ENCODE measurements around the gene GOLGA3.

The GOLGA3 gene

GRCh38 chr12:132774646-132775275, 53.9 kb downstream of the GOLGA3 start:
- Histone ChIP-seq H3K4me3 (ENCODE audit: low read length, poor library complexity, severe bottlenecking) (no peak overlapping the region), H4K20me1 (ENCODE audit: insufficient read depth, low read length, poor library complexity, severe bottlenecking) (no peaks in the 10 kb centered on the region), H3K27me3 (ENCODE audit: insufficient read depth, low read length, poor library complexity, severe bottlenecking) (no peaks in the 10 kb centered on the region), H3K4me1 (ENCODE audit: insufficient read depth, low read length, poor library complexity, severe bottlenecking) (peaks cover 42% of the 10 kb centered on the region), H3K36me3 (ENCODE audit: insufficient read depth, low read length) (peaks cover 27% of the 10 kb centered on the region; the same call in 1 of the 2 replicates), H2AFZ (ENCODE audit: low read length) (no peak overlapping the region), H3K79me2 (ENCODE audit: insufficient read depth, low read length) (no peaks in the 10 kb centered on the region), H3K9me3 (ENCODE audit: insufficient read depth, low read depth, low read length) (no peaks in the 10 kb centered on the region), H3K4me2 (ENCODE audit: low read depth, low read length, poor library complexity, severe bottlenecking) (no peak overlapping the region), H3K9ac (ENCODE audit: low read depth, low read length, poor library complexity, severe bottlenecking) (no peak overlapping the region), H3K9me2 (replicated peaks; ENCODE audit: low read depth, low read length) (no peaks in the 10 kb centered on the region), H3F3A (ENCODE audit: low read depth) (no peaks in the 10 kb centered on the region)
- TF ChIP-seq CTCF (conservative IDR thresholded peaks at IDR 0.05; ENCODE audit: low read length) (no peak), EZH2phosphoT487 (IDR thresholded peaks at IDR 0.05; ENCODE audit: borderline replicate concordance) (no peak)

GRCh38 chr12:132774159-132774558, 54.5 kb downstream of the GOLGA3 start:
- H3K9ac ChIP-seq (ENCODE audit: low read depth, low read length, poor library complexity, severe bottlenecking): no peak overlapping the region
- H3K4me2 ChIP-seq (ENCODE audit: low read depth, low read length, poor library complexity, severe bottlenecking): peak overlapping the region; percentile 53
- no peaks in the 10 kb centered on the region for H3K27me3 ChIP-seq (ENCODE audit: insufficient read depth, low read length, poor library complexity, severe bottlenecking)
- TF ChIP-seq CTCF (conservative IDR thresholded peaks at IDR 0.05; ENCODE audit: low read length): no peak
- TF ChIP-seq EZH2phosphoT487 (IDR thresholded peaks at IDR 0.05; ENCODE audit: borderline replicate concordance): no peak
- H3K9me2 ChIP-seq (replicated peaks; ENCODE audit: low read depth, low read length): no peaks in the 10 kb centered on the region
- no peaks in the 10 kb centered on the region for H4K20me1 ChIP-seq (ENCODE audit: insufficient read depth, low read length, poor library complexity, severe bottlenecking)
- no peaks in the 10 kb centered on the region for H3K9me3 ChIP-seq (ENCODE audit: insufficient read depth, low read depth, low read length)
- no peak overlapping the region for H3K4me3 ChIP-seq (ENCODE audit: low read length, poor library complexity, severe bottlenecking)
- peaks cover 48% of the 10 kb centered on the region for H3K4me1 ChIP-seq (ENCODE audit: insufficient read depth, low read length, poor library complexity, severe bottlenecking)
- H3K79me2 ChIP-seq (ENCODE audit: insufficient read depth, low read length): no peaks in the 10 kb centered on the region
- no peak overlapping the region for H2AFZ ChIP-seq (ENCODE audit: low read length)
- peaks cover 27% of the 10 kb centered on the region; the same call in 1 of the 2 replicates for H3K36me3 ChIP-seq (ENCODE audit: insufficient read depth, low read length)
- no peaks in the 10 kb centered on the region for H3F3A ChIP-seq (ENCODE audit: low read depth)

GRCh38 chr12:132773077-132773955, 55.4 kb downstream of the GOLGA3 start:
- Histone ChIP-seq H3K4me1 (ENCODE audit: insufficient read depth, low read length, poor library complexity, severe bottlenecking) (peaks cover 56% of the 10 kb centered on the region), H3K9me2 (replicated peaks; ENCODE audit: low read depth, low read length) (no peaks in the 10 kb centered on the region), H3K36me3 (ENCODE audit: insufficient read depth, low read length) (peaks cover 27% of the 10 kb centered on the region; the same call in 1 of the 2 replicates), H3K79me2 (ENCODE audit: insufficient read depth, low read length) (no peaks in the 10 kb centered on the region), H2AFZ (ENCODE audit: low read length) (no peak overlapping the region), H3K4me3 (ENCODE audit: low read length, poor library complexity, severe bottlenecking) (no peak overlapping the region), H3K27me3 (ENCODE audit: insufficient read depth, low read length, poor library complexity, severe bottlenecking) (no peaks in the 10 kb centered on the region), H3F3A (ENCODE audit: low read depth) (peaks cover 8% of the 10 kb centered on the region; the same call in 1 of the 2 replicates), H4K20me1 (ENCODE audit: insufficient read depth, low read length, poor library complexity, severe bottlenecking) (no peaks in the 10 kb centered on the region), H3K4me2 (ENCODE audit: low read depth, low read length, poor library complexity, severe bottlenecking) (no peak overlapping the region), H3K9ac (ENCODE audit: low read depth, low read length, poor library complexity, severe bottlenecking) (no peak overlapping the region), H3K9me3 (ENCODE audit: insufficient read depth, low read depth, low read length) (no peaks in the 10 kb centered on the region)
- no peak for TF ChIP-seq EZH2phosphoT487 (IDR thresholded peaks at IDR 0.05; ENCODE audit: borderline replicate concordance)
- no peak for TF ChIP-seq CTCF (conservative IDR thresholded peaks at IDR 0.05; ENCODE audit: low read length)

Data from Loucy (cell line).